Measurements from ENCODE around the gene PRPH2.

PRPH2 gene

DNA sequence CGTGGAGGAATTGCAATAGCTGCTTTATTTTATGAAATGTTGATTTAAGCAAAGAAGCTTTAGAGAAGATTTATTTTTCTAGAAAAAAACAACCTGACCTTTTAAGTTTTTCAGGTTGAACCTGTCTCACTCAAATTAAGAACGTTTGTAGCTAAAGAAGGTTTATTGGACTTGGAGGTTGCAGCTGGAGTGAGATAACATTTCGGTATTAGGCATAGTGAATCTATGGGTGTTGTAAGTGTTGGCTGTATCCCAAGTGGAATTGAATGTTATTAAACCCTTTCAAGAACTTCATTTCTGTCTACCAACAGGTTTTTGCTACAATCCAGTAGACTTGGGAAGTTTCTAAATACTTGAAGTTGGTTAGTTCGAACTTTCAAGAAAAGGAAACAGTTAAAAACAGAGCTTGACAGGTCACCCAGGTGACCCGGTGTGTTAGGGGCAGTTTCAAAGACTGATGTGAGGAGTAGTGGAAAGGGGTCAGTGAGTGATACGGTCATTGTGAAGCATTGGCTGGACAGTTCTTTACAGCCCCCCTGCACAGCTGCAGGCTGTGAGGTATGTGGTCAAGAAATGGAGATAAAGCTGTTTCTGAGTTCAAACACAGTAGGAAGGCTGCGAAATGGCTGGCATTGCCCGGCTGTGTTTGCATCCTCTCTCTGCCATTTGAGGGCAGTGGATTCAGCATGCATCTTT, 26.0 kb upstream of the PRPH2 start:
- no peak overlapping the region for H3K4me3 ChIP-seq (ENCODE audit: low read depth, low read length)
- TF ChIP-seq, protein P1, sequence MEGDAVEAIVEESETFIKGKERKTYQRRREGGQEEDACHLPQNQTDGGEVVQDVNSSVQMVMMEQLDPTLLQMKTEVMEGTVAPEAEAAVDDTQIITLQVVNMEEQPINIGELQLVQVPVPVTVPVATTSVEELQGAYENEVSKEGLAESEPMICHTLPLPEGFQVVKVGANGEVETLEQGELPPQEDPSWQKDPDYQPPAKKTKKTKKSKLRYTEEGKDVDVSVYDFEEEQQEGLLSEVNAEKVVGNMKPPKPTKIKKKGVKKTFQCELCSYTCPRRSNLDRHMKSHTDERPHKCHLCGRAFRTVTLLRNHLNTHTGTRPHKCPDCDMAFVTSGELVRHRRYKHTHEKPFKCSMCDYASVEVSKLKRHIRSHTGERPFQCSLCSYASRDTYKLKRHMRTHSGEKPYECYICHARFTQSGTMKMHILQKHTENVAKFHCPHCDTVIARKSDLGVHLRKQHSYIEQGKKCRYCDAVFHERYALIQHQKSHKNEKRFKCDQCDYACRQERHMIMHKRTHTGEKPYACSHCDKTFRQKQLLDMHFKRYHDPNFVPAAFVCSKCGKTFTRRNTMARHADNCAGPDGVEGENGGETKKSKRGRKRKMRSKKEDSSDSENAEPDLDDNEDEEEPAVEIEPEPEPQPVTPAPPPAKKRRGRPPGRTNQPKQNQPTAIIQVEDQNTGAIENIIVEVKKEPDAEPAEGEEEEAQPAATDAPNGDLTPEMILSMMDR (conservative IDR thresholded peaks at IDR 0.05; ENCODE audit: low read depth, low read length) = no peak
- peak; percentile 50 for DNase-seq (ENCODE audit: low read depth)

DNA sequence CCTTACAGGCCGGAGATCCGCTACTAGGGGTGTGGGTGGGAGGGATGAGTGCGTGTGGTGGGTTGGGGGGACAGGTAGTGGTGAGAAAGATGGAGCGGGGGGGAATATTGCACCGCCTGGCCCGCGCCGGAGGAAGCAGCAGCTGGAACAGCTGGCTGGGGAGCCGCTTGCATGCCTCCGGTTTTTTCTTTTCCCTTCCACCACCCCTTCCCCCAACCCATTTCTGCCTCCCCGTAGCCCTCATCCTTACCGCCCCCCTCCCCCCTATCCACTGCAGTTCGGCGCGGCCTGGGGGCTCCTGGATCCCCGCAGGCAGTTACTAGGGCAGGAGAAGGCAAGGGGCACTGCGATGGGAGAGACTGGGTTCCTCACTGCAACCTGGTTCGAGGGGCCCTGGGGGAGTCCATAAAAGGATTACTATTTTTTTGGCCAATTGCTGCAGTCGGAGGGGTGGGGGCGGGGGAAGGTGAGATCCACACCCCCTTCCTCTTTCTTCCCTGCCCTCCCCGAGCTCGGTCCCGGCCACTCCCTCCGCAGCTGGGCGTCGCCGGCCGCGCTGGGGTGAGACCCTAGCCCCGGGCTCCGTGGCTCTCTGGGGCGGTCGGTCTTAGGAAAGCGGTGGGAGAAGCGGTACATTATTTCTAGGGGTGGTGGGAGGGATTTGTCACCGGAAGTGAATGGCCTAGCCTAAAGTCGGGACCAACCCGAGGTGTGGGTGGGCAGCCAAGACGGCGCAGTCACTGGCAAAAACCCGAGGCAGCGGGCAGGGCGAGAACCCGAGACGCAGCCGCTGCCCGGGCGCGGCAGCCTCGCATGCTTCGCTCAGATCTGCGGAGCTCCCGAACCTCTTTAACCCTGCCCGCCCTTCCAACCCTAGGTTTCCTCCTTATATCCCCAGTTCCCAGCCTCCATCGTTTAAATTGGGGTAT, 24.3 kb upstream of the PRPH2 start:
- peak overlapping the region; percentile 57 for H3K4me3 ChIP-seq (ENCODE audit: low read depth, low read length)
- DNase-seq (ENCODE audit: low read depth) = peak; percentile 92
- TF ChIP-seq, protein P1 (conservative IDR thresholded peaks at IDR 0.05; ENCODE audit: low read depth, low read length) = no peak

DNA sequence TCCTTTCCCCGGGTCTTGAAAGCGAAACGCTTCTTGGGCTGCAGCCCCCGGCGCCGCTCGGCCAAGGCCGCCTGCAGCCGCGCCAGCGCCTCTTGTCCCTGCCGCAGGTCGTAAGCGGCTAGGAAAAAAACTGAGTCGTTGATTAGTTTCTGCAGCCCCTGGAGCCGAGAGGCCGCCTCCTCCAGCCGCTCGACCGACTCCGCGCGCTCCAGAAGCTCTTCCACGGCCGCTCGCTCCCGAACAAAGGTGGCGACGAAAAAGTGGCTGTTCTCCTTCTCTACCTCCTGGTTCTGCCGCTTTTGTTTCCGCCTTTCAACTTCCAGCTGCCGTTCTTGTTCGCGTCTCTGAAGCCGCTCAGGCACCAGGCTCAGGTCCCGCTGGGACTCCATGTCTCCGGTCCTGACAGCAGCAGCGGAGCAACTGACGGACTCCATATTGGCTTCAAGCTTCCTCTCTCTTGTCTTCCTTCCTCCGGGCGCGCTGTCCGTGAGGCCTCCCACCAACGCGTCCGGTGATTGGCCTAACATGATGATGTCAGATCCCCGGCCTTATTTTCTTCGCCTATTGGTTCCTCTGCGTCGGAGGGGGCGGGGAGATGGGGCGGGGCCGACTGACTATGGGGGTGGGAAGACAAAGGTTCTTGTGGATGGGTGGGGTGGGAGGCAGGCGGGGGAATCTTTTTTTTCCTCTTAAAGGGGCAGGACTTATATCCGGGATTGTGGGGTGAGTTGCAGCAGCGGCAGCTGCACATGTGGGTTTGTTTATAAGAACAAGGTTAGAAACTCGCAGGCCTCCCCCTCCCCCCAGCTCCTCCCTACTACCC, 23.5 kb upstream of the PRPH2 start, which contains the start of gene TBCC:
TSS of gene TBCC (minus strand) at position 464 of the 823 bp plus-strand sequence. CDS start at position 434, 30 bp downstream.
- TF ChIP-seq, protein P1 (conservative IDR thresholded peaks at IDR 0.05; ENCODE audit: low read depth, low read length) = no peak
- DNase-seq (ENCODE audit: low read depth) = peak; percentile 99

DNA sequence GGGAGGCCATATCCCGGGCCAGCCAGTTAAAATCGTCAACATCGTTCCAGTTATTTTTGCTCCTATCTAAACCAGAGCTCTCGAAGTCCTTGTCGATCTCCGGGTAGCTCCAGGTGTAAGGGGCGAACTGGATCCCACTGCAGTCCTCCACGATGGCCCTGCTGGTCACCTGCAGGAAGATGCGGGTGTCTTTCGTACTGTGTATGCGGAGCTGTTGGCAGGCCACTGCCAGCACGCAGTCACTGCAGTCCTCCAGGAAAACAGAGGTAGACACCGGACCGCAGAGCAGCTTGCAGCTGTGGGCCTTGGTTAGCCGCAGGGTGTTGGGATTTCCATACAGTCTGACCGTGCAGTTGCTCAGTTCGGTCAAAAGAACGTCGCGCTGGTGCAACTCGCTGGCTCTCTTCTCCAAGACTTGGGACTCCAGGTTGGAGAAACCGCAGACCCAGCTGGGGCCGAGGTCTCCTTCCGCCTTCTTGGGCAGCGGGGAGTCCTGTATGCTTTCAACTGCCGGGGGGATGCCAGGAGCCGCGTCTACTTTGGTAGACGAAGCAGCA, 22.8 kb upstream of the PRPH2 start:
- H3K4me3 ChIP-seq (ENCODE audit: low read depth, low read length) = peak overlapping the region; percentile 99
- DNase-seq (ENCODE audit: low read depth) = peak; percentile 59
- TF ChIP-seq, protein P1 (conservative IDR thresholded peaks at IDR 0.05; ENCODE audit: low read depth, low read length) = peak; percentile 3

More for the DNA sequence above, 23.5 kb upstream of the PRPH2 start, which contains the start of gene TBCC:
- H3K4me3 ChIP-seq (ENCODE audit: low read depth, low read length) = peak within 1 kb of the TSS; percentile 99

DNA sequence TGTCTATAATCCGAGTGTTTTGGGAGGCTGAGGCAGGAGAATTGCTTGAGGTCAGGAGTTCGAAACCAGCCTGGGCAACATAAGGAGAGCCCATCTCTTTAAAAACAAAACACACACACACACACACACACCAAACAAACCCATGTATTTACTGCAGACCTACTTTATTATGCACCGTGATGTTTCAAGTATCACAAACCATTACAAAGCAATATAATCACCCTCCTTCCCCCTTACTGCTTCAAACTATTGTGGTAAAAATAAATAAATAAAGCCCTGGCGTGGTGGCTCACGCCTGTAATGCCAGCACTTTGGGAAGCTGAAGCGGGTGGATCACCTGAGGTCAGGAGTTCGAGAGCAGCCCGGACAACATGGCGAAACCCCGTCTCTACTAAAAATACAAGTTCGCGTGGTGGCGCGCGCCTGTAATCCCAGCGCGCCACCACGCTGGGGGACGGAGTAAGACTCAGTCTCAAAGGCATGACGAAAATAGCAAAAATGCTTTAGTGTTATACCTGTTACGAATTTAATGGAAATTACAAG, 22.0 kb upstream of the PRPH2 start:
- TF ChIP-seq, protein P1 (conservative IDR thresholded peaks at IDR 0.05; ENCODE audit: low read depth, low read length) = no peak
- no peak for DNase-seq (ENCODE audit: low read depth)

More for the DNA sequence above, 22.0 kb upstream of the PRPH2 start:
- H3K4me3 ChIP-seq (ENCODE audit: low read depth, low read length) = peak overlapping the region; percentile 99

Measured in choroid plexus epithelial cell (primary cell).